HEK293 (cell line): ENCODE measurements around the gene RIMS1.

ENCODE experiments used
- CTCF ChIA-PET: fragments of 350-600 bp; formaldehyde crosslinking; extraction: SDS; loops from one replicate; lab custom pipeline; 2021; ENCODE audit warnings: antibody characterized with exemption; lab: Yijun Ruan, JAX
- POLR2A ChIA-PET: fragments of 300-600 bp; formaldehyde crosslinking; extraction: SDS; loops from one replicate; lab custom pipeline; 2020; ENCODE audit warnings: antibody characterized with exemption, inconsistent platforms; lab: Yijun Ruan, JAX
- H3K27ac ChIP-seq: fragments of 200-500 bp; sonication (Bioruptor generic); 2 replicates; pipeline ENCODE4 v1.5.1; 2014; ENCODE audit warnings: low read depth, low read length, control low read depth, inconsistent platforms; ENCODE audit errors: extremely low read depth
- H3K36me3 ChIP-seq, 2 experiments: fragments of 200-500 bp in 1 of 2; sonication (Bioruptor generic) in 1 of 2; 1 replicate in 1 of 2; 2 replicates in 1 of 2; pipeline ENCODE4 v1.5.1; 2014 to 2017; ENCODE audit warnings: inconsistent platforms in 2 of 2, low read length in 2 of 2; ENCODE audit not compliant: control insufficient read depth in 2 of 2, insufficient read depth in 1 of 2
- H3K4me1 ChIP-seq: fragments of 200-500 bp; sonication (Bioruptor generic); 2 replicates; pipeline ENCODE4 v1.5.1; 2014; ENCODE audit warnings: mild to moderate bottlenecking, low read length, inconsistent platforms; ENCODE audit not compliant: control insufficient read depth, insufficient read depth
- H3K4me3 ChIP-seq: 2 replicates; pipeline ENCODE4 v1.5.1; 2011; ENCODE audit warnings: low read depth, mild to moderate bottlenecking, control low read depth, low read length, moderate library complexity
- H3K9me3 ChIP-seq: fragments of 200-500 bp; sonication (Bioruptor generic); 2 replicates; pipeline ENCODE4 v1.5.1; 2014; ENCODE audit warnings: low read depth, low read length, inconsistent platforms; ENCODE audit not compliant: control insufficient read depth, insufficient read depth
- ATF2 ChIP-seq: fragments of 450-650 bp; formaldehyde crosslinking; IDR thresholded peaks from 2 replicates; pipeline ENCODE4 v1.5.1; 2016; ENCODE audit warnings: missing biosample characterization, missing genetic modification characterization, low read depth
- BCL11A ChIP-seq: fragments of 450-650 bp; formaldehyde crosslinking; IDR thresholded peaks from 2 replicates; pipeline ENCODE4 v1.5.1; 2016; ENCODE audit warnings: low read depth, missing biosample characterization, missing genetic modification characterization
- GLIS1 ChIP-seq: fragments of 450-650 bp; formaldehyde crosslinking; IDR thresholded peaks from 2 replicates; pipeline ENCODE4 v1.5.1; 2016; ENCODE audit warnings: missing biosample characterization, missing genetic modification characterization
- OVOL3 ChIP-seq: fragments of 450-650 bp; formaldehyde crosslinking; IDR thresholded peaks from 2 replicates; pipeline ENCODE4 v1.5.1; 2016; ENCODE audit warnings: missing biosample characterization, missing genetic modification characterization
- PRDM4 ChIP-seq: fragments of 450-650 bp; formaldehyde crosslinking; IDR thresholded peaks from 2 replicates; pipeline ENCODE4 v1.5.1; 2017; ENCODE audit warnings: missing biosample characterization, missing genetic modification characterization
- SP2 ChIP-seq: fragments of 450-650 bp; formaldehyde crosslinking; IDR thresholded peaks from 2 replicates; pipeline ENCODE4 v1.5.1; 2016; ENCODE audit warnings: missing biosample characterization, missing genetic modification characterization
- ZBTB49 ChIP-seq: fragments of 450-650 bp; formaldehyde crosslinking; IDR thresholded peaks from 2 replicates; pipeline ENCODE4 v1.5.1; 2016; ENCODE audit warnings: missing biosample characterization, missing genetic modification characterization, low read depth
- ZFP41 ChIP-seq: fragments of 450-650 bp; formaldehyde crosslinking; IDR thresholded peaks from 2 replicates; pipeline ENCODE4 v1.5.1; 2016; ENCODE audit warnings: missing biosample characterization, missing genetic modification characterization, borderline replicate concordance
- ZIC2 ChIP-seq: fragments of 450-650 bp; formaldehyde crosslinking; IDR thresholded peaks from 2 replicates; pipeline ENCODE4 v1.5.1; 2016; ENCODE audit warnings: missing biosample characterization, missing genetic modification characterization
- ZNF362 ChIP-seq: fragments of 450-650 bp; formaldehyde crosslinking; IDR thresholded peaks from 2 replicates; pipeline ENCODE4 v1.5.1; 2016; ENCODE audit warnings: missing biosample characterization, missing genetic modification characterization
- ZNF404 ChIP-seq: fragments of 450-650 bp; formaldehyde crosslinking; IDR thresholded peaks from 2 replicates; pipeline ENCODE4 v1.5.1; 2017; ENCODE audit warnings: missing biosample characterization, missing genetic modification characterization
- ZNF513 ChIP-seq: fragments of 450-650 bp; IDR thresholded peaks from 2 replicates; pipeline ENCODE4 v1.5.1; 2018; ENCODE audit warnings: missing biosample characterization, missing genetic modification characterization
- ZNF544 ChIP-seq: fragments of 450-650 bp; formaldehyde crosslinking; IDR thresholded peaks from 2 replicates; pipeline ENCODE4 v1.5.0; 2017; ENCODE audit warnings: missing biosample characterization, missing genetic modification characterization
- ZNF626 ChIP-seq: fragments of 450-650 bp; sonication (Bioruptor Pico); formaldehyde crosslinking; IDR thresholded peaks from 2 replicates; pipeline ENCODE4 v1.5.1; 2018; ENCODE audit warnings: missing biosample characterization, missing genetic modification characterization, inconsistent platforms
- ZNF639 ChIP-seq: fragments of 450-650 bp; formaldehyde crosslinking; IDR thresholded peaks from 2 replicates; pipeline ENCODE4 v1.5.1; 2016; ENCODE audit warnings: missing biosample characterization, missing genetic modification characterization
- ZNF645 ChIP-seq: fragments of 450-650 bp; formaldehyde crosslinking; IDR thresholded peaks from 2 replicates; pipeline ENCODE4; 2016; ENCODE audit warnings: missing biosample characterization, missing genetic modification characterization
- ZNF785 ChIP-seq: fragments of 450-650 bp; formaldehyde crosslinking; IDR thresholded peaks from 2 replicates; pipeline ENCODE4 v1.5.1; 2016; ENCODE audit warnings: missing biosample characterization, missing genetic modification characterization
- ZSCAN16 ChIP-seq: fragments of 450-650 bp; formaldehyde crosslinking; IDR thresholded peaks from 2 replicates; pipeline ENCODE4 v1.5.1; 2016; ENCODE audit warnings: missing biosample characterization, missing genetic modification characterization
- ZSCAN30 ChIP-seq: fragments of 450-650 bp; IDR thresholded peaks from 2 replicates; pipeline ENCODE4 v1.5.1; 2018; ENCODE audit warnings: missing biosample characterization, mild to moderate bottlenecking, missing genetic modification characterization, moderate library complexity
- ZSCAN5A ChIP-seq: fragments of 450-650 bp; formaldehyde crosslinking; IDR thresholded peaks from 2 replicates; pipeline ENCODE4 v1.5.1; 2016; ENCODE audit warnings: missing biosample characterization, missing genetic modification characterization

RIMS1 gene

GRCh38 chr6:72282201-72282600 is 395.9 kb downstream of the RIMS1 start (continued):
- no peak for TF ChIP-seq ZBTB49 (tag by site-specific recombination)

GRCh38 chr6:72283571-72283970 is 397.2 kb downstream of the RIMS1 start:
- no peaks in the 10 kb centered on the region for H3K36me3 ChIP-seq
- TF ChIP-seq ZIC2 (peak; percentile 8; the same call in 1 of the 2 replicates), ZNF544 (tag by site-specific recombination) (no peak), GLIS1 (peak; percentile 33; the same call in 1 of the 2 replicates)
- H3K9me3 ChIP-seq: no peaks in the 10 kb centered on the region
- H3K27ac ChIP-seq: no peak overlapping the region
- POLR2A ChIA-PET: no interaction called here
- no peak overlapping the region for H3K4me3 ChIP-seq
- CTCF ChIA-PET: interaction anchor here (1.2 kb wide), 1 partner anchor 13 kb away, joined by 3 read pairs; no protein-coding TSS in a partner anchor
- no peaks in the 10 kb centered on the region for H3K4me1 ChIP-seq

- Histone ChIP-seq H3K36me3 (no peaks in the 10 kb centered on the region), H3K4me3 (no peak overlapping the region), H3K9me3 (no peaks in the 10 kb centered on the region), H3K27ac (no peak overlapping the region), H3K4me1 (no peaks in the 10 kb centered on the region)
- POLR2A ChIA-PET: interaction anchor here (0.6 kb wide), 1 partner anchor 37 kb away, joined by 3 read pairs; no protein-coding TSS in a partner anchor
- CTCF ChIA-PET: no interaction called here
- TF ChIP-seq ZNF362 (tag by site-specific recombination) (no peak), OVOL3 (tag by site-specific recombination) (no peak), ZNF626 (tag by site-specific recombination) (no peak), ATF2 (tag by site-specific recombination) (no peak), PRDM4 (no peak), ZNF404 (tag by site-specific recombination) (no peak), ZSCAN16 (tag by site-specific recombination) (no peak), ZNF639 (tag by site-specific recombination) (no peak), ZFP41 (tag by site-specific recombination) (no peak), ZSCAN30 (no peak), SP2 (no peak), BCL11A (tag by site-specific recombination) (no peak), ZNF645 (tag by site-specific recombination) (no peak), ZNF513 (tag by site-specific recombination) (no peak), ZSCAN5A (tag by site-specific recombination) (no peak), ZNF785 (tag by site-specific recombination) (no peak)
Observed at GRCh38 chr6:72286911-72287311, 400.6 kb downstream of the RIMS1 start.
